Measurements from ENCODE around the gene OSBPL3. TPM values are rescaled to one million over a fixed set of nuclear protein-coding genes. Genes with fewer than 3 reads are reported as not detected.
A peak's percentile ranks its signal among the peaks of the same experiment; 100 is the strongest.

OSBPL3 gene
- total and polyA plus RNA-seq, 2 donors, result 9.1 to 23.3 TPM

DNA sequence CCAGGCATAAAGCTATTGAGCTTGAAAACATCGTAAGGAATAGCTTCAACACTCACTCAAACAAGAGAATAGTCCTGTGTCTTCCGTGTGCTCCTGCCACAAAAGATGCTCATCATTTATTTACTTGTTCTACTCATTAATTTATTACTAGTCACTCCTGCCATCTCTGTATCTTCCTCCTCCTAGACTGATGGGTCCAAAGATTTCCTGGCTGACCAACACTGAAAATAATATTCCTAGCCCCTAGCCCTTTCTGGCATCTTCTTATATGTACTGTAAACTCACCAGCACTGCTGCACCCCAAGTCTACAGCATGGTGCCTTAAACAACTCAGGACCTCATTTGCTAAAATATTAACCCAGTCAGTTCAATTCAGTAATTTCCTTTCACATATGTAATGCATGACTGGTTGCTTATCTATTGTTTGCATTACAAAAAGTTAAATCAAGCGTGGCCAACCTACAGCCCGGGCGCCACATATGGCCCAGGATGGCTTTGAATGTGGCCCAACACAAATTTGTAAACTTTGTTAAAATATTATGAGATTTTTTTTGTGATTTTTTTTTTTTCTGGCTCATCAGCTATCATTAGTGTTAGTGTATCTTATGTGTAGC, 136.1 kb downstream of the OSBPL3 start:
- no peaks in the 10 kb centered on the region for H3K4me1 ChIP-seq (ENCODE audit: control insufficient read depth in 2 of 2, insufficient read depth in 2 of 2, low read length in 2 of 2)
- H3K27ac ChIP-seq (ENCODE audit: low read depth in 1 of 2, low read length in 1 of 2), result no peak overlapping the region
- no peaks in the 10 kb centered on the region for H3K9me3 ChIP-seq (ENCODE audit: control insufficient read depth in 2 of 2, insufficient read depth in 1 of 2, low read length in 1 of 2)
- peaks cover 6 to 11% of the 10 kb centered on the region in 2 donors for H3K36me3 ChIP-seq (ENCODE audit: control insufficient read depth in 2 of 2, insufficient read depth in 2 of 2, low read length in 1 of 2)
- 96% methylated on average over 5 of the region's 5 CpGs for WGBS
- H3K4me3 ChIP-seq (ENCODE audit: low read length in 2 of 2), result no peak overlapping the region
- H3K27me3 ChIP-seq (ENCODE audit: control insufficient read depth in 2 of 2, insufficient read depth in 1 of 2, low read length in 1 of 2), result no peaks in the 10 kb centered on the region
- DNase-seq (ENCODE audit: low read depth in 6 of 9, low spot score in 9 of 9), result no peak

DNA sequence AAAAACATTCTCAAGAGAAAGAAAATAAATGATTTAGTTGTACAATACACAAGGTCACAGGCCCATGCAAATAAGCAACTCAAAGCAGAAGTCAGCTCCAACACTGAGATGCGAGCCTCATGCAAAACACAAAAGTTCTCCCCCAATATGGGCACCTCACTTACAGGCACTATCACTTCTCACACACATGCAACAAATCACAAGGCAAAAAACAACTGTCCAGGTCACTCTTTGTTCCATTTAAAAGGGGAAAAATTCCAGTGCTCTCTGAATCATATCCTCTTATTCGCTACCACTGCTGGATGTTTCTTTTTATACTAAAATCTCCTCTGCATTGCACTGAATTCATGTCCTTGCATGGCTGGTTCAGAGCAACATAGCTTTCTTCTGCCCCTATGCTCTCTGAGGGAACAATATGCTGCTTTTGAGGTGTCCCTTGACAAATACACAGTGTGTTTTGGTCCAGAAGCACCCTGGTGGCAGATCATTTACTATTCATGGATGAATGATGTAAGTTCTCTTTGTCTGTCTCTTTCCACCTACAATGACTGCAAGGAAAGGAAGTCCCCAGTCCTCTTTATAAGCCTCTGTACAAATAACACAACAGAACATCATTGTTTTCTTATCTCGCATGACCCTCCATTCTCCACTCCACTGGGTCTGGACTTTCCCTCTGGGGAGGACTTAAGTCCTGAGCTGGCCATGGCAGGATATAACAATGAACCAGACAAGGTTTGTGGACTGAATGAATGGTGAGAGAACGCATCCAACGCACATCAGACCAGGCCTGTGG, 137.3 kb downstream of the OSBPL3 start:
- Histone ChIP-seq H3K9me3 (ENCODE audit: control insufficient read depth in 2 of 2, insufficient read depth in 1 of 2, low read length in 1 of 2) (no peaks in the 10 kb centered on the region), H3K4me3 (ENCODE audit: low read length in 2 of 2) (no peak overlapping the region), H3K36me3 (ENCODE audit: control insufficient read depth in 2 of 2, insufficient read depth in 2 of 2, low read length in 1 of 2) (peaks cover 0 to 8% of the 10 kb centered on the region in 2 donors), H3K4me1 (ENCODE audit: control insufficient read depth in 2 of 2, insufficient read depth in 2 of 2, low read length in 2 of 2) (no peaks in the 10 kb centered on the region), H3K27ac (ENCODE audit: low read depth in 1 of 2, low read length in 1 of 2) (no peak overlapping the region), H3K27me3 (ENCODE audit: control insufficient read depth in 2 of 2, insufficient read depth in 1 of 2, low read length in 1 of 2) (no peaks in the 10 kb centered on the region)
- WGBS, result 98% methylated on average over 5 of the region's 5 CpGs
- DNase-seq (ENCODE audit: low read depth in 6 of 9, low spot score in 9 of 9), result no peak

DNA sequence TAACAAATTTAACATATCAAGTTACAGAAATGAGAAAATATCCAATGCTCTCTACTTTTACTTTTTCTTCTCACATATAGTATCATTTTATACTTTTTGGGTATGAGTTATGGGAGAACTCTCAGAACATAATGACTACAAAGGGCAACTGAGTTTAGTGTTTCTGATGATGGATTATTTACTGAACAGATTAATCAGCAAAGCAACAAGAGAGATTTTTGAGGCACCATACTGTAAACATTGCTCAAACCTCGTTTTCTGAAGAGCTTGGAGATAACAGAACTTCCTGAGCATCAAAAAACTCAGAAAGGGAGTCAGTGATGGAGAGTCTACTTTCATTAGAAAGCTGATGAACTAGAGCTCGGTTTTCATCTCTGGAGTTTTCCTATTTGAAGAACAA, 137.9 kb downstream of the OSBPL3 start:
- WGBS, result 82% methylated on average over 2 of the region's 2 CpGs
- no peaks in the 10 kb centered on the region for H3K27me3 ChIP-seq (ENCODE audit: control insufficient read depth in 2 of 2, insufficient read depth in 1 of 2, low read length in 1 of 2)

DNA sequence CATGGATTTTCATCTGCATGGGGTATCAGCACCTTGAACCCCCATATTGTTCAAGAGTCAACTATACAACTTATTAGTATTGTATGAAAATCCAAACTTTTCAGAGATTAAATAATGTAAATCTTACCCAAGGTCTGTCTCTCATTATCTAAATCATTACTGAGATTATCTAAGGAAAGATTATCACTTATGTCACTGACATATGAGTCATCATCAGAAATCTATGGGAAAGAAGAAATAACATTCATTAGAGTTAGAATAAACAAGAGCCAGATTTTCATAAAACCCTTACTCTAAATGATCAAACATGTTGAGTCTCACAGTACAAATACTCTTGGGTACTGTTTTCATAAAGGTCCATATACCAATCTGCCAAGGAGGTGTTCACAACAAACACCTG, 139.4 kb downstream of the OSBPL3 start:
- no peaks in the 10 kb centered on the region for H3K27me3 ChIP-seq (ENCODE audit: control insufficient read depth in 2 of 2, insufficient read depth in 1 of 2, low read length in 1 of 2)

More for the DNA sequence above, 137.9 kb downstream of the OSBPL3 start:
- H3K4me3 ChIP-seq (ENCODE audit: low read length in 2 of 2), result no peak overlapping the region
- peaks cover 0 to 6% of the 10 kb centered on the region in 2 donors for H3K36me3 ChIP-seq (ENCODE audit: control insufficient read depth in 2 of 2, insufficient read depth in 2 of 2, low read length in 1 of 2)
- H3K9me3 ChIP-seq (ENCODE audit: control insufficient read depth in 2 of 2, insufficient read depth in 1 of 2, low read length in 1 of 2), result no peaks in the 10 kb centered on the region
- peaks cover 0 to 3% of the 10 kb centered on the region in 2 donors for H3K4me1 ChIP-seq (ENCODE audit: control insufficient read depth in 2 of 2, insufficient read depth in 2 of 2, low read length in 2 of 2)
- no peak overlapping the region for H3K27ac ChIP-seq (ENCODE audit: low read depth in 1 of 2, low read length in 1 of 2)
- no peak for DNase-seq (ENCODE audit: low read depth in 6 of 9, low spot score in 9 of 9)

DNA sequence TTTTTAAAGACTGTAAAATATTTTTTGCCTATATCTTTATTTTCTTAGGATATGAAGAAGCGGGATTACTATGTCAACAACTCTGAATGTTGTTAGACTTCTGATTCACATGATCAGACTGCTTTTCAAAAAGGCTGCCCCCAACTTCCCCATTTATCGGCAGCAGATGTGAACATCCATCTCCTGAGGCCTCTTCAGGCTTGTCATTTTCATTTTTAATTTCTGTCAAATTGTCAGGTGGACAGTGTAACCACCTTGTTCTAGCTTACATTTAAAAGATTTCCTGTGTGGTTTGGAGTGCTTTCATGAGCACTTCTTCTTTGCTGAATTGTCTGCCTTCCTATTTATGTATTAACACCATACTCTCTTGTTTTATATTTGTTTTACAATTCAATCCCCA, 143.9 kb downstream of the OSBPL3 start:
- Histone ChIP-seq H3K36me3 (ENCODE audit: control insufficient read depth in 2 of 2, insufficient read depth in 2 of 2, low read length in 1 of 2) (peaks cover 5 to 15% of the 10 kb centered on the region in 2 donors), H3K27me3 (ENCODE audit: control insufficient read depth in 2 of 2, insufficient read depth in 1 of 2, low read length in 1 of 2) (no peaks in the 10 kb centered on the region), H3K4me1 (ENCODE audit: control insufficient read depth in 2 of 2, insufficient read depth in 2 of 2, low read length in 2 of 2) (peaks cover 0 to 16% of the 10 kb centered on the region in 2 donors), H3K27ac (ENCODE audit: low read depth in 1 of 2, low read length in 1 of 2) (no peak overlapping the region), H3K9me3 (ENCODE audit: control insufficient read depth in 2 of 2, insufficient read depth in 1 of 2, low read length in 1 of 2) (no peaks in the 10 kb centered on the region), H3K4me3 (ENCODE audit: low read length in 2 of 2) (no peak overlapping the region)
- DNase-seq (ENCODE audit: low read depth in 6 of 9, low spot score in 9 of 9), result peak in 1 of 9 donors; percentile 46
- WGBS, result 22% methylated on average over 2 of the region's 2 CpGs

More for the DNA sequence above, 139.4 kb downstream of the OSBPL3 start:
- Histone ChIP-seq H3K27ac (ENCODE audit: low read depth in 1 of 2, low read length in 1 of 2) (no peak overlapping the region), H3K9me3 (ENCODE audit: control insufficient read depth in 2 of 2, insufficient read depth in 1 of 2, low read length in 1 of 2) (no peaks in the 10 kb centered on the region), H3K36me3 (ENCODE audit: control insufficient read depth in 2 of 2, insufficient read depth in 2 of 2, low read length in 1 of 2) (peaks cover 0 to 6% of the 10 kb centered on the region in 2 donors), H3K4me1 (ENCODE audit: control insufficient read depth in 2 of 2, insufficient read depth in 2 of 2, low read length in 2 of 2) (peaks cover 0 to 11% of the 10 kb centered on the region in 2 donors), H3K4me3 (ENCODE audit: low read length in 2 of 2) (no peak overlapping the region)
- DNase-seq (ENCODE audit: low read depth in 6 of 9, low spot score in 9 of 9), result no peak

DNA sequence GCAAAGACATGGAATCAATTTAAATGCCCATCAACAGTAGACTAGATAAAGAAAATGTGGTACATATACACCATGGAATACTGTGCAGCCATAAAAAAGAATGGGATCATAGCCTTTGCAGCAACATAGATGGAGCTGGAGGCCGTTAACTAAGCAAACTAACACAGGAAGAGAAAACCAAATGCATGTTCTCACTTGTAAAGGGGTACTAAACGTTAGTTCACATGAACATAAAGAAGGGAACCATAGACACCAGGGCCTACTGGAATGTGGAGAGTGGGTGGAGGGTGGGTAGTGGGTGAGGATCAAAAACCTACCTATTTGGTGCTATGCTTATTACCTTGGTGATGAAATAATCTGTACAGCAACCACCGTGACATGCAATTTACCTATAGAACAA, 144.3 kb downstream of the OSBPL3 start:
- H3K27me3 ChIP-seq (ENCODE audit: control insufficient read depth in 2 of 2, insufficient read depth in 1 of 2, low read length in 1 of 2), result no peaks in the 10 kb centered on the region
- no peak for DNase-seq (ENCODE audit: low read depth in 6 of 9, low spot score in 9 of 9)
- peaks cover 6 to 15% of the 10 kb centered on the region in 2 donors for H3K36me3 ChIP-seq (ENCODE audit: control insufficient read depth in 2 of 2, insufficient read depth in 2 of 2, low read length in 1 of 2)
- H3K27ac ChIP-seq (ENCODE audit: low read depth in 1 of 2, low read length in 1 of 2), result no peak overlapping the region
- peaks cover 0 to 16% of the 10 kb centered on the region in 2 donors for H3K4me1 ChIP-seq (ENCODE audit: control insufficient read depth in 2 of 2, insufficient read depth in 2 of 2, low read length in 2 of 2)
- WGBS, result 43% methylated on average over 3 of the region's 3 CpGs
- no peaks in the 10 kb centered on the region for H3K9me3 ChIP-seq (ENCODE audit: control insufficient read depth in 2 of 2, insufficient read depth in 1 of 2, low read length in 1 of 2)
- H3K4me3 ChIP-seq (ENCODE audit: low read length in 2 of 2), result no peak overlapping the region

DNA sequence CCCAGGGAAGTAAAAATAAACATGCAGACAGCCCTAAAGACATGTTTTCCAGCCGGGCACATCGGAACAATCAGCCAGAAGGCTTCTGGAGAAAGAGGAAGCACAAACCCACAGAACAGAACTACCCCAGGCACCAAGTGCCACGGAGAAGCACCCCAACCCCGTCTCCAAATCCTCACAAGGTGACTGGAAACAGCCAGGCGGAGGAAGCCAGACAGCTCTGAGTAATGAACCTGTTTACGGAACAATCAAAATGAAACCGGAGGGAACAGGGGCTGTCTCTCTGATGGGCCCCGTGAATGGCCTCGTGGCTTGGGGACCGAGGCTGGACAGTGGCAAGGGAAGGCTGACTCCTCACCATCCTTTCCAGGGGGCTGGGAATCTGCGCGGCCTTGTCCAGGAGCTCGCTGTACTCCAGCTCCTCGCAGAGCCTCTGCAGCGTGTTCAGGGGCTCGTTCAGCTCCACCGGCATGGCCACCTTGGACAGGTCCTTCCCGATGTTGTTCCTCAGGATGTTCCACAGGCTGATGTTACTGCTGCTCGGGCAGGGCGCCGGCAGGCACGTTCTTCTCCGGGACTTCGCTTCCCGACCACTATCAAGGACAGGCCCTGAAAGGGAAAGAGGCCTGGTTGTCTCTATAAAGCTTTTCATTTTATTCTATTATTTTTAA, 145.7 kb downstream of the OSBPL3 start:
- no peak overlapping the region for H3K4me3 ChIP-seq (ENCODE audit: low read length in 2 of 2)
- peak in 1 of 9 donors; percentile 23 for DNase-seq (ENCODE audit: low read depth in 6 of 9, low spot score in 9 of 9)
- no peaks in the 10 kb centered on the region for H3K27me3 ChIP-seq (ENCODE audit: control insufficient read depth in 2 of 2, insufficient read depth in 1 of 2, low read length in 1 of 2)
- peak overlapping the region in 1 of 2 donors; percentile 14 for H3K27ac ChIP-seq (ENCODE audit: low read depth in 1 of 2, low read length in 1 of 2)
- H3K4me1 ChIP-seq (ENCODE audit: control insufficient read depth in 2 of 2, insufficient read depth in 2 of 2, low read length in 2 of 2), result peaks cover 0 to 21% of the 10 kb centered on the region in 2 donors
- 68% methylated on average over 25 of the region's 25 CpGs for WGBS
- H3K36me3 ChIP-seq (ENCODE audit: control insufficient read depth in 2 of 2, insufficient read depth in 2 of 2, low read length in 1 of 2), result peaks cover 14 to 25% of the 10 kb centered on the region in 2 donors
- H3K9me3 ChIP-seq (ENCODE audit: control insufficient read depth in 2 of 2, insufficient read depth in 1 of 2, low read length in 1 of 2), result no peaks in the 10 kb centered on the region

DNA sequence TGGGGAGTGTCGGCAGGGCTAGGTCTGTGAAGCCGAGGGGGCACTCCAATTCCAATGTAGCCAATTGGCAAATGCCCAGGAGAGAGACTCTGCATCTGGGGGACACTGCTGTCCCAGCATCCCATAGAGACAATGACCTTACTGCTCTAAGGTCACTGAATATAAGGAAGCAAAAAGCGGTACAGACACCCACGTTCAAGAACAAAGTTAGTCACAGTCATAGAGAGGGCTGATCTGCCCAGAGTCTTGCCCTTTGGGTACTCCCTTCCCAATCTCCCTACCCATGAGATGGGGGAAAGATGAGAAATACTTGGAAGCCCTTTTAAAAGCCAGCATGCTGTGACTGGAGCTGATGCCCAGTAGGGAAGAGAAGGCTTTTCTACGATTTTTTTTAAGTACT, 146.4 kb downstream of the OSBPL3 start:
- H3K27me3 ChIP-seq (ENCODE audit: control insufficient read depth in 2 of 2, insufficient read depth in 1 of 2, low read length in 1 of 2), result no peaks in the 10 kb centered on the region
- H3K4me3 ChIP-seq (ENCODE audit: low read length in 2 of 2), result no peak overlapping the region
- WGBS, result 80% methylated on average over 5 of the region's 5 CpGs
- H3K9me3 ChIP-seq (ENCODE audit: control insufficient read depth in 2 of 2, insufficient read depth in 1 of 2, low read length in 1 of 2), result no peaks in the 10 kb centered on the region
- peaks cover 14 to 21% of the 10 kb centered on the region in 2 donors for H3K36me3 ChIP-seq (ENCODE audit: control insufficient read depth in 2 of 2, insufficient read depth in 2 of 2, low read length in 1 of 2)
- peaks cover 0 to 21% of the 10 kb centered on the region in 2 donors for H3K4me1 ChIP-seq (ENCODE audit: control insufficient read depth in 2 of 2, insufficient read depth in 2 of 2, low read length in 2 of 2)
- H3K27ac ChIP-seq (ENCODE audit: low read depth in 1 of 2, low read length in 1 of 2), result no peak overlapping the region
- DNase-seq (ENCODE audit: low read depth in 6 of 9, low spot score in 9 of 9), result no peak

DNA sequence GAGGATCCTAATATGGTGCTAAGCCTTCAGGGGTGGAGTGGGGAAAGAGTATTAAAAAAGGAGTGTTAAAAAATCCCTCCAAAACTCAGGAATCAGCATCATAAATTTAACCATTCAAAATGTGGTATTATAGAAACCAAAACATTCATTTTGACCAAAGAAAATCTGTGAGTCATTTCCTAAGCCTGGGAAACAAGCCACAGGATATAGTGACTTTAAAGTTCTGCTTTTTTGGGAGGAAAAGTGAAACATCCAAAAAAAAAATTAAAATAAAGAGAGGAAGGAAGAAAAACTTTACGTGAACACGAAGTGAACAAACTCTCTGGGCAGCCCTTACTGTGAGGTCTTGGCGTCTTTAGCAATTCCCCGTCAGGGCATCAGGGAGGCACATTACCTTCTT, 148.7 kb downstream of the OSBPL3 start:
- WGBS, result 66% methylated on average over 4 of the region's 4 CpGs
- Histone ChIP-seq H3K4me3 (ENCODE audit: low read length in 2 of 2) (no peak overlapping the region), H3K27me3 (ENCODE audit: control insufficient read depth in 2 of 2, insufficient read depth in 1 of 2, low read length in 1 of 2) (no peaks in the 10 kb centered on the region), H3K4me1 (ENCODE audit: control insufficient read depth in 2 of 2, insufficient read depth in 2 of 2, low read length in 2 of 2) (peaks cover 3 to 22% of the 10 kb centered on the region in 2 donors), H3K36me3 (ENCODE audit: control insufficient read depth in 2 of 2, insufficient read depth in 2 of 2, low read length in 1 of 2) (peaks cover 14 to 21% of the 10 kb centered on the region in 2 donors), H3K27ac (ENCODE audit: low read depth in 1 of 2, low read length in 1 of 2) (no peak overlapping the region), H3K9me3 (ENCODE audit: control insufficient read depth in 2 of 2, insufficient read depth in 1 of 2, low read length in 1 of 2) (no peaks in the 10 kb centered on the region)
- no peak for DNase-seq (ENCODE audit: low read depth in 6 of 9, low spot score in 9 of 9)

All from thymus (tissue), 11 donors.